Fibroblast of skin of abdomen (primary cell): ENCODE measurements around the gene SHISA7.

Source experiments
- DNase-seq: peaks from one replicate; pipeline ENCODE4 v3.0.0-alpha.2; 2013

Gene SHISA7

GRCh38 chr19:55387736-55388497 is 55.2 kb downstream of the SHISA7 start:
- DNase-seq = no peak

DNA sequence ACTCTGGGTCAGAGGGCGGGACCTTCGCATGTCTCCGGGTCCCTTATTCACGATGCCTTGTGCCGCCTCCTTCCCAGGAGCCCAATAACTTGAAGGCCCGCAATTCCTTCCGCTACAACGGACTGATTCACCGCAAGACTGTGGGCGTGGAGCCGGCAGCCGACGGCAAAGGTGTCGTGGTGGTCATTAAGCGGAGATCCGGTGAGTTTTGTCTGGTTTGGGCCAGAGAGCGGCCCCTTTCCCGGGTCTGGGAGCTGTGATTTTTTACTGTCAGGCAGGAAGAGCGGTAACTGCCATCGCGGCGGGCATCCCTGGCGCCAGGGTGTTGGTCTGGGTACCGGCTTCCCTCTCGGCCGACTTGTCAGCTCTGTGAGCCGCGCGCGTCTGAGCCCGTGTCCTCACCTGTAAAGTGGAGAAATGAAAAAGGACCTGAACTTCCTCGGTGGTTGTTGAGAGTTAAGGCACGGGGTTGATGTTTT is 56.6 kb downstream of the SHISA7 start:
- DNase-seq = no peak

DNA sequence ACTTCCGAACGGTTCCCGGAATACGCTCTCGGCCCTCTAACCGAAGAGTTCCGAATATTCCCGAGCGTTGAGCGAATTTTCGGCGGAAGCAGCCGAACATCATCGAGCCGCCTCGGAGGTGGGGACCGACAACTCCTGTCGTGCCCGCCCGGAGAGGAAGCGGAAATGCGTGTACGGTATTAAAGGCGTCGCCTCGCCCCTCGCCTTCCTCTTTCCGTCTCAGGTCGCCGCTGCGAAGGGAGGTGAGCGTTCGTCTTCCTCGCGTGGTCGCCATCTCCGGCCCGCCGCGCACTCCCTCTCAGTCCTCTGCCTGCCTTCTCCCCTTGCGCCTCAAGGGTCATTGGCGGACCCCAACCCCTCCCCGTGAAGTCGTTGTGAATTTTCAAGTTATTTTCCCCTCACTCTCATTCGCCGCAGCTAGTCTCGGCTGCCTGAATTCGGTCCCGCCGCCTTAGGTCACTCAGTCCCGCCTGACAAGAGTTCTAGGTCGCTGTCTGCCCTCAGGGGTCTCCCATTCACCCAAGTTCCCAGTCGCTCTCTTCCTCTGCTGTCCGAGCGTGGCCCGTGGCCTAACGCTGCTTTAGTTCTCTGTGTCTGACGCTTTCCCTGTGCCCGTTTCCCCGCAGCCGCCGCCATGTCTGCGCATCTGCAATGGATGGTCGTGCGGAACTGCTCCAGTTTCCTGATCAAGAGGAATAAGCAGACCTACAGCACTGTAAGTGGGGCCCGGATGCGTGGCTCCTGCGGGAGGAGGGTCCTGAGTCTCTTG is 57.2 kb downstream of the SHISA7 start, which contains the start of gene RPL28:
Gene RPL28 (plus strand): TSS at position 209 of the 769 bp plus-strand sequence. CDS start 426 bp downstream, at position 635.
- peak; percentile 98 for DNase-seq

- DNase-seq = peak; percentile 95
Measured at GRCh38 chr19:55384920-55385723, 58.0 kb downstream of the SHISA7 start.

DNA sequence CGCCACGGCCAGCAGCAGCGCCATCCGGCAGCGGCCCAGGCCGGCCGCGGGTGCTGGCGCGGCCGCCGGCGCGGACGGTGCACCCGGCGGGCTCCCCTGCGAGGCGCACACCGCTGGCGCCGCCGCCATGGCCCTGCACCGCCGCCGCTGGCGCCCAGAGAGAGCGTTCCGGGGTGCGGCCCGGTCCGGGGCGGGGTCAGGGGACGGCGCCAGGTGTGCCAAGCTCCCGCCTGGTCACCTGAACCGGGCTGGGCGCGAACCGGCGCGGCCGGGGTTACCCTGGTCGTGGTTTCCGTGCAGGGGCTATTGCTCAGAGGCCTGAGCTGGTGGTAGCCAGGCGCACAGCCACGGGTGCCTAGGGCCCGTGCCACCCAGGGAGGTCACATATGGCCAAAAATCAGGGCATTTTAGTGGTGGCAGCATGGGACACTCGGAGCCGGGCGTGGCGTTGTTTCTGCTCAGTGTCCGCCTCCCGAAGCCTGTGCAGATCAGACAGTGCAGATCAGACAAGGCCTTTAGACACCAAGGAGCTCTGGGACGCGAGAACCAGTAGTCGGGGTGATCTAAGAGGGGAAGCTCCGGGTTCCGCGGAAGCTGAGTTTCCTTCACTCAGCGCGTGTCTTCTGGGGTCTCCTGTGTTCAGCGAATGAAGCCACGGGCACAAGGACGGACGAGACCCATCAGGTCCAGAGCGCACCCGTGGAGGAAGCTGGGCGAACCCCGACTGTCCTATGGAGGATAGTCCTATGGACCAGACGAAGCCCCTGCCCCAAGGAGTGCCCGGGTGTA is 58.8 kb downstream of the SHISA7 start, which contains the start of gene TMEM238:
Gene TMEM238 (minus strand): TSS at position 162 of the 789 bp plus-strand sequence. CDS start 33 bp downstream, at position 129.
- no peak for DNase-seq

DNA sequence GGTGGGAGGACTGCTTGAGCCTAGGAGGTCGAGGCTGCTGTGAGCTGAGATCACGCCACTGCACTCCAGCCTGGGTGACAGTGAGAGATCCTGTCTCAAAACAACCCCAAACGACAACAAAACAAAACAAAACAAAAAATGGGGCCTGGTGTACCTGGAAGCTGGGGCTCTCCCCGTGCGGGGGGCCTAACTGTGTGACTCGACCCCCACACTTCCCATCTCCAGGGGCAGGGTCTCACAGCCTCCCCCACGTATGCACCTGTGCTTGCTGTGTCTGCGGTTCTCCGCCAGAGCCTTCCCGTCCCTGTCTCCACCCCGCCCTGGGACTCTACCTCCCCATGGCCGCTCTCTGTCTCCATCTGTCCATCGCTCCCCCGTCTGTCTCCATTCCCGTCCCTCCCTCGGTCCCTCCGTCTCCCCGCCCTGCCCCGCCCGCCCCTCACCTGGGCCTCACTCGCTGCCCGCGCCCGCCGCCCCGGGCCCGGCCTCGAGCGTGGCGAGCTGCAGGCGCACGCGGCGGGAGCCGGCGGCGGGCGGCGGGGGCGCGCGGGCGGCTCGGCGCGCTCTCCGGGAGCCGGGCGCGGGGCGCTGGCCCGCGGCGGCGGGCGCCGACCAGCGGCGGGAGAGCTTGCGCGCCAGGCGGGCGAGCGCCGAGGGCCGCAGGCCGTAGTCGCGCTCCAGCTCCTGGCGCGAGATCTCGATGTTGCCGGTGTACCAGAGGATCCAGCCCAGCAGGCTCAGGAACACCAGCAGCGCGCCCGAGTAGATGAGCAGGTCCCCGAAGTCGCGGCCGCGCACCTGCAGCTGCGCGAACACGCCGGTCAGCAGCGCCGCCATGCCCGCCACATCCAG is 59.6 kb downstream of the SHISA7 start:
- DNase-seq = peak; percentile 69

GRCh38 chr19:55382522-55383054 is 60.5 kb downstream of the SHISA7 start:
- DNase-seq = no peak

DNA sequence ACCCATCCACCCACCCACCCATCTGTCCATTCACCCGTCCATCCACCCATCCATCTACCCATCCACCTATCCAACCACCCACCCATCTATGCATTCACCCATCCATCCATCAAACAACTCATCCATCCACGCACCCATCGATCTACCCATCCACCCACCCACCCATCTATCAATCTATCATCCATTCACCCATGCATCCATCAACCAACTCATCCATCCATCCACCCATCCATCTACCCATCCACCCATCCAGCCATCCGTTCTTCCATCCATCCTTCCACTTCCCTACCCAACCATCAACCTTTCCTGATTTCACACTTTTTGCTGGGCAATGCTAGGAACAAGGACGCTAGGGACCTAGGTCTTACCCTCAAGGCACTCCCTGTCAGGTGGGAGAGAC is 61.1 kb downstream of the SHISA7 start:
- no peak for DNase-seq

- DNase-seq = no peak
Measured at GRCh38 chr19:55379174-55379573, 63.9 kb downstream of the SHISA7 start.
